PC-9 (cell line): ENCODE data around the gene POMT1. TPM values are rescaled to one million over a fixed set of nuclear protein-coding genes. Genes with fewer than 3 reads are reported as not detected.
"Not testable (repeated sequence)": the region's sequence is repeated elsewhere in the genome, so short reads cannot be mapped to it uniquely, and the experiment has no call there.

Source experiments
- BruUV-seq: library from RNA; stranded (reverse); fragments of 400-500 nt; replicated peaks from 2 replicates; lab custom pipeline; 2021; lab: Mats Ljungman, UMichigan
- CTCF ChIA-PET: fragments of 300-600 bp; sonication (Branson Sonifier 250); formaldehyde crosslinking; loops from one replicate; lab custom pipeline; 2022; ENCODE audit warnings: antibody characterized with exemption; lab: Charles Lee
- POLR2A ChIA-PET: fragments of 300-600 bp; sonication (Branson Sonifier 250); formaldehyde crosslinking; loops from one replicate; lab custom pipeline; 2022; ENCODE audit warnings: antibody characterized with exemption; ENCODE audit not compliant: unreplicated experiment; lab: Charles Lee
- DNase-seq, 2 experiments: peaks; one replicate each; pipeline versions ENCODE4 v3.0.0 to v3.0.0-alpha.2; 2015 to 2022; ENCODE audit warnings: mixed read lengths in 1 of 2
- H2AFZ ChIP-seq: fragments of 200-600 bp; sonication (generic); 2 replicates; pipeline ENCODE4 v1.8.1; 2017; ENCODE audit warnings: antibody characterized with exemption
- H3F3A ChIP-seq: fragments of 200-600 bp; sonication (generic); 2 replicates; pipeline ENCODE4 v1.8.1; 2017; ENCODE audit warnings: antibody characterized with exemption, mild to moderate bottlenecking, low read depth; ENCODE audit not compliant: insufficient read depth
- H3K27ac ChIP-seq: fragments of 200-600 bp; sonication (generic); 2 replicates; pipeline ENCODE4 v1.6.1; 2016; ENCODE audit warnings: mixed run types
- H3K27me3 ChIP-seq: fragments of 200-600 bp; sonication (generic); 2 replicates; pipeline ENCODE4 v1.6.1; 2016; ENCODE audit warnings: low read depth, mixed run types; ENCODE audit not compliant: insufficient read depth
- H3K36me3 ChIP-seq: fragments of 200-600 bp; sonication (generic); 2 replicates; pipeline ENCODE4 v1.6.1; 2016; ENCODE audit warnings: low read depth, mixed run types
- H3K4me1 ChIP-seq: fragments of 200-600 bp; sonication (generic); replicated peaks from 2 replicates; pipeline ENCODE4 v1.6.1; 2016; ENCODE audit warnings: mixed run types; ENCODE audit not compliant: insufficient read depth
- H3K4me2 ChIP-seq: fragments of 200-600 bp; sonication (generic); 2 replicates; pipeline ENCODE4 v1.6.1; 2017; ENCODE audit warnings: mixed run types
- H3K4me3 ChIP-seq: fragments of 200-600 bp; sonication (generic); 2 replicates; pipeline ENCODE4 v1.6.1; 2016; ENCODE audit warnings: mixed run types
- H3K79me2 ChIP-seq: fragments of 200-600 bp; sonication (generic); 2 replicates; pipeline ENCODE4 v1.6.1; 2017; ENCODE audit warnings: low read depth, mixed run types
- H3K9me2 ChIP-seq: fragments of 200-600 bp; sonication (generic); 2 replicates; pipeline ENCODE4 v1.8.1; 2017; ENCODE audit warnings: mild to moderate bottlenecking; ENCODE audit not compliant: insufficient read depth
- H3K9me3 ChIP-seq: fragments of 200-600 bp; sonication (generic); 2 replicates; pipeline ENCODE4 v1.8.1; 2016; ENCODE audit warnings: low read depth; ENCODE audit not compliant: insufficient read depth
- H4K20me1 ChIP-seq: fragments of 200-600 bp; sonication (generic); 2 replicates; pipeline ENCODE4 v1.8.1; 2017; ENCODE audit not compliant: insufficient read depth
- CTCF ChIP-seq: fragments of 200-600 bp; sonication (generic); conservative IDR thresholded peaks from 2 replicates; pipeline ENCODE4 v1.6.1; 2017; ENCODE audit warnings: mixed run types, antibody characterized with exemption, mild to moderate bottlenecking, moderate library complexity
- EZH2 ChIP-seq: fragments of 200-600 bp; sonication (generic); IDR thresholded peaks from 2 replicates; pipeline ENCODE4 v1.8.0; 2017; ENCODE audit warnings: antibody characterized with exemption, low read depth
- intact Hi-C: fragments of 100-400 bp; cut with micrococcal nuclease; formaldehyde crosslinking; loops from one replicate; pipeline ENCODE4 v1.10.0; 2022; ENCODE audit not compliant: unreplicated experiment
- total RNA-seq: library from RNA; stranded (reverse); gene quantifications from 2 replicates; pipeline ENCODE4 v1.2.3, GENCODE V29; 2021

Gene POMT1
- total RNA-seq, 1 experiment from 2014 or later, result 35.3 TPM

- Histone ChIP-seq H3K27me3 (peaks cover 64% of the 10 kb centered on the region), H3K27ac (no peak overlapping the region), H3K4me2 (peak overlapping the region; percentile 72), H3K9me2 (no peaks in the 10 kb centered on the region), H2AFZ (no peak overlapping the region), H3K4me1 (peaks cover 21% of the 10 kb centered on the region), H3K9me3 (peaks cover 17% of the 10 kb centered on the region), H3K36me3 (no peaks in the 10 kb centered on the region), H3K4me3 (no peak overlapping the region), H4K20me1 (no peaks in the 10 kb centered on the region), H3F3A (no peaks in the 10 kb centered on the region), H3K79me2 (no peaks in the 10 kb centered on the region)
- intact Hi-C loops, result no loop called here
- ChIA-PET CTCF (interaction anchor here (0.5 kb wide), 1 partner anchor 44 kb away, joined by 4 read pairs; no protein-coding TSS in a partner anchor), POLR2A (no interaction called here)
- BruUV-seq, result no TSS peak
- TF ChIP-seq CTCF, result no peak
- TF ChIP-seq EZH2, result no peak
- no peak for DNase-seq
Observed at GRCh38 chr9:131545786-131546335, 43.1 kb downstream of the POMT1 start.

- no peaks in the 10 kb centered on the region for H3K36me3 ChIP-seq
- ChIA-PET POLR2A (interaction anchor here (0.8 kb wide), 1 partner anchor 216 kb away, joined by 11 read pairs; no protein-coding TSS in a partner anchor), CTCF (interaction anchor here (0.5 to 0.7 kb wide), 4 partner anchors 44 to 1036 kb away, joined by 4 to 7 read pairs (median 4); partner anchors contain the start of gene BARHL1)
- H3K4me1 ChIP-seq, result peaks cover 21% of the 10 kb centered on the region
- H3K4me3 ChIP-seq, result peak overlapping the region; percentile 40; the same call in 1 of the 2 replicates
- H3K27ac ChIP-seq, result no peak overlapping the region
- no peaks in the 10 kb centered on the region for H4K20me1 ChIP-seq
- H3K4me2 ChIP-seq, result peak overlapping the region; percentile 72
- H3K9me3 ChIP-seq, result peaks cover 17% of the 10 kb centered on the region
- no TSS peak for BruUV-seq
- no peaks in the 10 kb centered on the region for H3K9me2 ChIP-seq
- no peak overlapping the region for H2AFZ ChIP-seq
- H3K27me3 ChIP-seq, result peaks cover 64% of the 10 kb centered on the region
- TF ChIP-seq EZH2 (no peak), CTCF (no peak)
- intact Hi-C loops, result no loop called here
- no peaks in the 10 kb centered on the region for H3K79me2 ChIP-seq
- DNase-seq, result peak; percentile 51 to 69
- H3F3A ChIP-seq, result no peaks in the 10 kb centered on the region
Observed at GRCh38 chr9:131546336-131547084, 43.8 kb downstream of the POMT1 start.

- H4K20me1 ChIP-seq, H3K36me3 ChIP-seq, H3K4me2 ChIP-seq, CTCF ChIA-PET, H3K9me2 ChIP-seq, intact Hi-C loops, H3F3A ChIP-seq, POLR2A ChIA-PET, H3K27ac ChIP-seq, H3K4me3 ChIP-seq, H3K79me2 ChIP-seq, H2AFZ ChIP-seq, H3K9me3 ChIP-seq, DNase-seq, BruUV-seq: not testable (repeated sequence)
- Histone ChIP-seq H3K4me1 (peaks cover 21% of the 10 kb centered on the region), H3K27me3 (peaks cover 67% of the 10 kb centered on the region)
Observed at GRCh38 chr9:131549186-131549585, 46.5 kb downstream of the POMT1 start.

- POLR2A ChIA-PET, H3F3A ChIP-seq, BruUV-seq, H3K4me2 ChIP-seq, H4K20me1 ChIP-seq, H3K4me3 ChIP-seq, H3K9me2 ChIP-seq, H3K9me3 ChIP-seq, intact Hi-C loops, H2AFZ ChIP-seq, H3K36me3 ChIP-seq, DNase-seq, H3K79me2 ChIP-seq, H3K27ac ChIP-seq: not testable (repeated sequence)
- CTCF ChIA-PET, result interaction anchor here (0.6 to 0.7 kb wide), 2 partner anchors 38 to 175 kb away, joined by 3 to 11 read pairs; no protein-coding TSS in a partner anchor
- Histone ChIP-seq H3K27me3 (peaks cover 57% of the 10 kb centered on the region), H3K4me1 (0 out of 2 replicates have a peak, but pooled peaks cover 16% of the 10 kb centered on the region)
Observed at GRCh38 chr9:131550465-131550864, 47.7 kb downstream of the POMT1 start.
